Lung (tissue), 12 donors: ENCODE data around the gene C9orf78. TPM values are rescaled to one million over a fixed set of nuclear protein-coding genes. Genes with fewer than 3 reads are reported as not detected.

Source experiments
- ATAC-seq: fragments of 200-7000 bp; cut with Tn5 transposase; one replicate; pipeline ENCODE4 v1.9.1; 2020; ENCODE audit warnings: moderate number of reproducible peaks; ENCODE audit not compliant: insufficient read depth, low FRiP score
- DNase-seq, 3 donors: peaks; one replicate each; pipeline ENCODE4 v3.0.0-alpha.2; 2013 to 2017
- H3K27ac ChIP-seq, 2 donors: one replicate each; pipeline ENCODE4 v1.5.1; 2013; ENCODE audit warnings: mild to moderate bottlenecking in 2 of 2, moderate library complexity in 2 of 2, control low read depth in 1 of 2, inconsistent platforms in 1 of 2, low read depth in 1 of 2, low read length in 1 of 2
- H3K27me3 ChIP-seq, 3 donors: one replicate each; pipeline ENCODE4 v1.5.1; 2013; ENCODE audit warnings: low read length in 2 of 3; ENCODE audit not compliant: control insufficient read depth in 3 of 3, insufficient read depth in 3 of 3
- H3K36me3 ChIP-seq, 4 donors: one replicate each; pipeline ENCODE4 v1.5.1; 2013; ENCODE audit warnings: low read length in 4 of 4, mild to moderate bottlenecking in 1 of 4, moderate library complexity in 1 of 4; ENCODE audit not compliant: control insufficient read depth in 4 of 4, insufficient read depth in 4 of 4
- H3K4me1 ChIP-seq, 5 donors: one replicate each; pipeline ENCODE4 v1.5.1; 2013; ENCODE audit warnings: low read length in 5 of 5, mild to moderate bottlenecking in 2 of 5, moderate library complexity in 1 of 5; ENCODE audit not compliant: control insufficient read depth in 5 of 5, insufficient read depth in 5 of 5
- H3K4me3 ChIP-seq: one replicate; pipeline ENCODE4 v1.5.1; 2013; ENCODE audit warnings: mild to moderate bottlenecking, control low read depth, moderate library complexity
- H3K9ac ChIP-seq, 2 donors: one replicate each; pipeline ENCODE4 v1.5.1; 2013; ENCODE audit warnings: low read length in 2 of 2, control low read depth in 1 of 2; ENCODE audit not compliant: insufficient read depth in 1 of 2
- H3K9me3 ChIP-seq, 4 donors: one replicate each; pipeline ENCODE4 v1.5.1; 2013; ENCODE audit warnings: low read length in 3 of 4, mild to moderate bottlenecking in 1 of 4, moderate library complexity in 1 of 4; ENCODE audit not compliant: control insufficient read depth in 4 of 4, insufficient read depth in 3 of 4
- WGBS, 2 donors: extraction: QIAGEN DNeasy Blood & Tissue Kit; methylation state at CpG; one replicate each; pipeline ENCODE4 v1.1.7; 2013; 5-methylcytosine and 5-hydroxymethylcytosine counted together
- polyA plus RNA-seq, 2 donors: library from polyadenylated mRNA; stranded (reverse); fragments of 200-250 nt; gene quantifications; one replicate each; pipeline ENCODE4 v1.2.1, GENCODE V29; 2013
- total RNA-seq, 2 donors: library from RNA; depleted of rRNA in 1 of 2; stranded (reverse); fragments of >200 nt in 1 of 2; gene quantifications; one replicate each; pipeline ENCODE4 v1.2.1, GENCODE V29; 2014 to 2021
- TF ChIP-seq, protein P1 (sequence below): IDR thresholded peaks from 2 replicates; pipeline ENCODE4 v1.5.1; 2012; ENCODE audit warnings: mild to moderate bottlenecking; ENCODE audit errors: control extremely low read depth, extremely low read depth
- donor health status: control.
- donor health status: control.
- donor health status: Bipolar disorder and iron deficiency.
- donor health status: healthy.
- donor health status: DM: yes; HTN: yes; CAD: no.

Gene C9orf78
- total and polyA plus RNA-seq, 4 donors = 28.3 to 57.9 (median 35.7) TPM

- no peak overlapping the region for H3K9ac ChIP-seq
- no peaks in the 10 kb centered on the region for H3K27me3 ChIP-seq
- DNase-seq = no peak
- H3K4me3 ChIP-seq = no peak overlapping the region
- no peaks in the 10 kb centered on the region for H3K9me3 ChIP-seq
- no peak for ATAC-seq
- WGBS, 2 donors = 87 to 88% methylated on average over 6 of the region's 6 CpGs
- no peak overlapping the region for H3K27ac ChIP-seq
- TF ChIP-seq, protein P1, sequence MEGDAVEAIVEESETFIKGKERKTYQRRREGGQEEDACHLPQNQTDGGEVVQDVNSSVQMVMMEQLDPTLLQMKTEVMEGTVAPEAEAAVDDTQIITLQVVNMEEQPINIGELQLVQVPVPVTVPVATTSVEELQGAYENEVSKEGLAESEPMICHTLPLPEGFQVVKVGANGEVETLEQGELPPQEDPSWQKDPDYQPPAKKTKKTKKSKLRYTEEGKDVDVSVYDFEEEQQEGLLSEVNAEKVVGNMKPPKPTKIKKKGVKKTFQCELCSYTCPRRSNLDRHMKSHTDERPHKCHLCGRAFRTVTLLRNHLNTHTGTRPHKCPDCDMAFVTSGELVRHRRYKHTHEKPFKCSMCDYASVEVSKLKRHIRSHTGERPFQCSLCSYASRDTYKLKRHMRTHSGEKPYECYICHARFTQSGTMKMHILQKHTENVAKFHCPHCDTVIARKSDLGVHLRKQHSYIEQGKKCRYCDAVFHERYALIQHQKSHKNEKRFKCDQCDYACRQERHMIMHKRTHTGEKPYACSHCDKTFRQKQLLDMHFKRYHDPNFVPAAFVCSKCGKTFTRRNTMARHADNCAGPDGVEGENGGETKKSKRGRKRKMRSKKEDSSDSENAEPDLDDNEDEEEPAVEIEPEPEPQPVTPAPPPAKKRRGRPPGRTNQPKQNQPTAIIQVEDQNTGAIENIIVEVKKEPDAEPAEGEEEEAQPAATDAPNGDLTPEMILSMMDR = no peak
- H3K36me3 ChIP-seq = peaks cover 8 to 33% (median 19%) of the 10 kb centered on the region in 4 donors
- peaks cover 0 to 6% (median 3%) of the 10 kb centered on the region in 5 donors for H3K4me1 ChIP-seq
Observed at GRCh38 chr9:129826344-129826743, 8.7 kb downstream of the C9orf78 start.

- H3K27me3 ChIP-seq = no peaks in the 10 kb centered on the region
- ATAC-seq = peak; percentile 93
- H3K4me1 ChIP-seq = peaks cover 0 to 6% (median 3%) of the 10 kb centered on the region in 5 donors
- peak; percentile 91 to 96 (median 93) for DNase-seq
- H3K4me3 ChIP-seq = peak within 1 kb of the TSS; percentile 86
- H3K36me3 ChIP-seq = peaks cover 4 to 26% (median 13%) of the 10 kb centered on the region in 4 donors
- no peaks in the 10 kb centered on the region for H3K9me3 ChIP-seq
- TF ChIP-seq, protein P1 = no peak
- WGBS, 2 donors = 4 to 5% methylated on average over 43 to 47 of the region's 47 CpGs
- H3K9ac ChIP-seq = peak within 1 kb of the TSS in 1 of 2 donors; percentile 55
- H3K27ac ChIP-seq = peak within 1 kb of the TSS in 1 of 2 donors; percentile 80
Observed at GRCh38 chr9:129823935-129824601, 11.0 kb downstream of the C9orf78 start, which contains the start of gene TOR1A. TSS of gene TOR1A (minus strand) at chr9:129824136. CDS start at chr9:129824085, 51 bp downstream.

DNA sequence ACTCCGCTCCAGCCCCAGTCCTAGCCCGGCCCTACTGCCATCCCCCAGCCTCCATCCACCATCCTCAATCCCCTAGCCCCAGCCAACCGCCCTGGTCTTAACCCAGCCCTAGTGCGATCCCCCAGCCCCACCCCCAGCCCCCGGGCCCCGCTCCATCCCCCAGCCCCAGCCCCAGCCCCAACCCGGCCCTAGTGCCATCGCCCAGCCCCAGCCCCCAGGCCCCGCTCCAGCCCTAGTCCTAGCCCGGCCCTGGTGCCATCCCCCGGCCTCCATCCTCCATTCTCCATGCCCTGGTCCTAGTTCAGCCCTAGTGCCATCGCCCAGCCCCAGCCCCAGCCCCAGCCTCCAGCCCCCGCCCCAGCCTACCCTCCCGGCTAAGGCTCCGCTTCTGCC lies 11.5 kb downstream of the C9orf78 start:
- H3K4me3 ChIP-seq = peak overlapping the region; percentile 86
- H3K27ac ChIP-seq = peak overlapping the region in 1 of 2 donors; percentile 80
- no peaks in the 10 kb centered on the region for H3K27me3 ChIP-seq
- H3K36me3 ChIP-seq = peaks cover 0 to 29% (median 10%) of the 10 kb centered on the region in 4 donors
- H3K4me1 ChIP-seq = peaks cover 0 to 6% (median 3%) of the 10 kb centered on the region in 5 donors
- TF ChIP-seq, protein P1 = no peak
- H3K9me3 ChIP-seq = no peaks in the 10 kb centered on the region
- DNase-seq (no peak), ATAC-seq (peak; percentile 10)
- WGBS, 2 donors = 0 to 1% methylated on average over 10 to 15 of the region's 15 CpGs
- no peak overlapping the region for H3K9ac ChIP-seq
